NCI-H510A (cell line): Measurements from ENCODE around the gene MAB21L1.

Source experiments
- DNase-seq: peaks from one replicate; lab custom pipeline; 2025; lab: John Stamatoyannopoulos, UW

The MAB21L1 gene

DNA sequence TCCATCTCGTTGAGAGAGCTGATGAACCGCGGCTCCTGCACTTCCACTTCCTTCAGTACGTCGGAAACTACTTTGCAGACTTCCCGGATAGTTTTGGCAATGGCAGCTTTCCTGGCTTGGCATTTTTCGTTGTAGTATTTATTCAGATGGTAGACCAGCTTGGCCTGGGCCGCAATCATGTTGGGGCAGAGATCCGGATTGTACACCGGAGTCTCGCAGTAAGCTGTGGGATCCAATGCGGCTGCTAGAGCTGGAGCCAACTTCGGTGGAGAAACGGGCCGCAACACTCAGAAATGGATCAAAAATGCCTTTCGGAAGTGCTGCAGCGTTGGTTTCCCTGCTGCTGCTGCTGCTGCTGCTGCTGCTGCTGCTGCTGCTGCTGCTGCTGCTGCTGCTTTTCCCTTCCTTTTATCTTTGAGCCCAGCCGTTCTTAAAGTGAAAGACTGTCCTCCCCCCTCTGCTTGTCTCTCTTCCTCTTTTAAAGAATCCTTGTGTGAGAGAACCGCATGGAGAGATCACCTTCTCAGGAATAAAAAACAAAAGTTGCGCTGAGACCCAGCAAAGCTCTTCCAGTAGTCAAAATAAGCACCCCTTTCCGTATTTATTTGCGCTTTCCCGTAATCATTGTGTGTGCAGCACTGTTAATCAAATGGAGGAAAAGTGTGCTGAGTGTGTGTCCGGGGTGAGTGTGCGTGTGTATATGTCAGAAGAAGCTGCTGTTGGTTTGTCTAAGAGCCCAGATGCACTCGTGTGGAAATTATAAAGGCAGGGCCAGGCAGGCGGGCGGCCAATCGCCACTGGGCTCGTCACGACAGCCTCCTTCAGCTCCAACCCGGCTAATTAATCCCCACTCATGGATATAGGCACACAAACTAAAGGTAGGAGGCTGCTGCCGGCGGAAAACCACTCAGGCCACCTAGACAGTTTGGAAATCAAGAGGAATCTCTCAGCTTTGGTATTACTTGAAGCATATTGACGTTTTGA, at the start of gene MAB21L1:
MAB21L1 (minus strand) TSS at position 730 of the 984 bp plus-strand sequence; CDS start at position 179, 551 bp downstream.
- peak; percentile 37 for DNase-seq

DNA sequence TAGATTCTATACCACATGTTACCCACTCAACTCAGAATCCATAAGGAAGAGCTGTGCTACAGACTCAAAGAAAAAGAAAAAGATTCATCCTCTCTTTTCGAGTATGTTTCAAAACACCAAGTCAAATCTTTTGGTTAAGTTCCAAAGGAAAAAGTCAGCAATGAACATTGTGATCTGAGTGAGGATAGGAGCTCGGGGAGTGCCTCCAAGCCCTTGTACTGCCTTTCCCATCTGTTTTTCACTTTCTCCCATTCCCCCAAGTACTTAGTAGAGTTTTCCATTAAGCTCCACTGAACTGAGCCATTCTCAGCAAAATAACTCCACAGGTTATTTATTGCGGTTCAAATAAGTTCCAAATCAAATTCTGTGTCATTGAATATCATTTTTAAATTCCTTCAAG, 47.7 kb upstream of the MAB21L1 start:
- DNase-seq, result no peak

DNA sequence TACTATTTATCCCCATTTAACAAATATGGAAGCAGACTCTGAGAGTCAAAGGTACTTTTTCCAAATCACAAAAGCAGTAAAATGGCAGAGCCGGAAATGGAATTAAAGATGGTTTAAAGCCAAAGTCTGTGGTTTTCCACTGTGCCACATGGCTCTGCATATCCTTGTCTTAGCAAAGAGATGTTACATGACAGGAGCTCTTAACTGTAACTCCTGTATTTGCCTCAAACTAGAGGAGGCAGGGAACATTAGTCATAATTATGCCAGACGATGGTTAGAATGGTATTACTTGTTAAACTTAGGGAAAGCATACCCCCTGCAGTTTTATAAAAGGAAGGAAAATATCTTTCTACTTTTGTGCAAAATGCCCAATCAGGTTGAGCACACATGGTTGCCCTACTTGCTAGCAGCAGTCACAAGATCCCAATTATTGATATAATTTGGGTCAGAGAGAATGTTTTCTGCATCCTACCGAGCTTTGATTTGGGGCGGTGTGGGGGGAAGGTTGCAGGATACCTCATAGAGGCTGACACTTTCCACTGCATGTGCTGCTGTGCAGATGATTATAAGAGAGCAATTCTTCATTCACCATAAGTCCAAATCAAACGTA, 42.0 kb upstream of the MAB21L1 start:
- DNase-seq, result no peak

DNA sequence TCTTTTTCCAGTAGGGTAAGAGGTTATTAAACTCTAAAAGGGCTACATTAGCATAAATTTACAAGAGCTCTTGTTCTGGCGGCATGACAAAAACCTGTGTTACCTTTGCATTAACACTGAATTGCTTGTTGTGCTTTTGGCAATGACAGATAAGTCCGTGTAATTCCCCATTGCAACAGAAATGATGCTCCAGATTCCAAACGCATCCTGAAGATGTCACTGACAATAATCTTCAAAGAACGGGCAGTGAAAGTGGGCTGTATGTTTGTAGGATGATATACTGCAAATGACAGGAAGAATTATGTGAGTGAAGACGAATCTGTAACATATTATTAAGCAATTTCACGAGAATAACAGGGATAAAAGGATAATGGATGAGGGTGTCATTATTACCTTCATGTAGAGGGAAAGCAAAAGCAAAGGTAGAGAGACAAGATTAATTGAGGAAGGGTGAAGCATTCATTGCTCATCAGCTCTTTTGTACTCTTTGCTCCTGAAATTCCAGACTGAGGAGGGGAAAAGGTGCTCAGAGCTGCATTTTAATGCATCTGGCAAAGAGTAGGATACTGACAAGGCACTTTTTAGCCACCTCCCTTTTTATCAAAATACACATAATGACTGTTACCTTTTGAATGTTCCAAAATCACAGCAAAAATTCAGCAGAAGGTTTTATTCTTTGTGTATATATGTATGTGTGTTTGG, 38.5 kb upstream of the MAB21L1 start:
- DNase-seq, result no peak

DNA sequence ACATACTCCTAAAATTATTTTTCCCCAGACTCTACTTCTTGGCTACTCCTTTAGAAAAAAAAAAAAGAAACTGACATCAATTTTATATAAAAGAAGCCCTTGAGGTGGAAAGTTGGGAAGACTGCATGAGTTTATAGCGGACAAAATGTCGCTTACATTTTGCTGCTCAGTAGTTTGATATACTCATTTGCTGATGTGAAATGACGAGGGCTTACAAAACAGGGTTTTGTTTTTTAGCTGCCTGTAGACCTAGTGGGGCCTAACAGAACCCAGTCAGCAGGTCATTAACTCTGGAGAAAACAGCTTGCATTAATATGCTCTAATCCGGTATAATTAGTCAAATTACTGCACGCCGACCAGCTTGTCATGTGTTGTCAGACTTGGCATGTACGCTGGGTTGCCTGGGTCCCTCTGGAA, 37.6 kb upstream of the MAB21L1 start:
- DNase-seq, result no peak

DNA sequence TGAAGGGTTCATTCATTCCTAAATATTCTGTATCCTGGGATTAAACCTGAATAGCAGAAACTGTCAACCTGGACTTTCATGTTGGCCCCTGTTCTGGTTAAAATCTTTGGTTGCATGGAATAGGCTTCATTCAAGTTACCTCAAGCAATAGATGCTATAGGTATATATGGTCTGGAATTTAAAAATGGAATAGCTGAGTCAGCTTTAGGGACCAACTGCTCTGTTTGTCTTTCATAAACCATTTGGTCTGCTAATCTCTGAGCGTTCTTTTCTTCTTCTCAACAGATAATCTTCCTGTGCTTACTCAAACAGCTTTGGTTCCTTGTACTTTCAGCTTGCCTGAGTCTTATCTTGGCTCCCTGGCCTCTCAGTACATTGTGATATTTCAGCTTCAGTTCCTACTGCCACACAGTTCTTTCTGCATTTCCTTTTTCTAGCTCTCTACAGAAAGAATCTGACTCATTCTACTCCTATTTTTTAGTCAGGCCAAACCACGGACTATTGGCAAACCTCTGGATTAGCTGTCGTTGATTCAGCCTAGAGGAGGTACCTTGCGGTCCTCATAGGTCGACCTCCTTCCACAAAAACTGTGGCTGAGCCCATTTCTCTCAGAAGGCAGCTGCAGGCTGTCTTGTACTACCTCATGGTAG, 35.9 kb upstream of the MAB21L1 start:
- no peak for DNase-seq

DNA sequence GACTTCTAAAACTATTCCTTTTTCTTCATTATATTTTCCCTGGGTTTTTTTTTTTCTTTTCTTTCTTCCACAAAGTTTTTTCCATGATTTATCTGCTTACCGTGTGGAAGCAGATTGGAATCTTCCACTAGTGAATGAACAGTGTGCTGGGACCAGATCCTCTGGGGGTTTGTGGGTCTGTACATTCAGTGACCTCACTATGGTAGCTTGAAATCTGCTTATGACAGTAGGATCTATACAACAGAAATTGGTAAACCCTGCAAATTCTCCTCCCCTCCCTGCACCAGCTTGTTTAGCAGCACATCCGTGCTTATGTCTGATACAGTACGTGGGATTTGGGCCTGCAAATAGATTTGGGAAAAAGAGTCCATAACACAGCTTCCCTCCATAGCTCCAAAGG, 26.0 kb upstream of the MAB21L1 start:
- no peak for DNase-seq

DNA sequence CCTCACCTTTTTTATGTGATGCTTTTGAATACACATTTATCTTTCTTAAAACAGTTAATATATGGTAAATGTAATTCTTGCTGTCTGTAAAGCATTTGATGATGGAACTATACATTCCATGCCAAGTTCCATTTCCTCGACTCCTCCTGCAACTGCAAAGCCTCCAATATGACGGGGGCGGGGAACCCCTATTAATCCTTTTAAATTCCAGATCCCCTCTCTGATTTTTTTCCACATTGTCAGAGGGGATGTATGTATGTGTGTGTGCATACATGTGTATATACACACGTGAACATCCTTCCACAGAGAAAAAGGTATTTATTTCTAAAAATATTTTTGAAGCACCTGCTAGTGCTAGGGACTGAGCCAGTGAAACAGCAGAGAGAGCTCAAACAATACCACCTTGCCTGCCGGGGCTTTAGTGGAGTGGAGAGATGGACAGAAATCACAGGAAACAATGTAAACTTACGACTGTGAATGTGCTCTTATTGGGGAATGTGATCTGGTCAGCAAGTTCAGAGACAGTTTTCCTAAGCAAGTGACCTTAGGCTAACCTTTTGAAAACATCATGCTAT, 25.3 kb upstream of the MAB21L1 start:
- DNase-seq, result no peak

DNA sequence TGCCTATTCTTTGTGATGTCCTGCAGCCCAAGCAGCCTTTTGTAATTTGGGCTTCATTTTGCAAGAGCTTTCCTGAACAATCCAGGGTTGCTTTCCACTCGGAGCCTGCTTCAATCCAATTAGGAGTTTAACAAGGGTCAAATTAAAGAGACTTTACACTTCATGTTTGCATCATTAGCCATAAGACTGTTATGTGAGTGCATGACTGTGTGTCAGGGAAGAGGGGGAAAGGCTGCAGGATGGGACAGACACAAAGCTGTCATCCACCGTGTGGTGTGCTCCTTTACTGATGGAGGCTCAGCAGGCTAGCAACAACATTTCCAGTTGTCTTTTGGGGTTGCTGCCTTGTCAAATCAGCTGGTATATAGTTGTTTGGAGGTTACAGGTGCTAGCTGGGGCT, 23.7 kb upstream of the MAB21L1 start:
- no peak for DNase-seq

DNA sequence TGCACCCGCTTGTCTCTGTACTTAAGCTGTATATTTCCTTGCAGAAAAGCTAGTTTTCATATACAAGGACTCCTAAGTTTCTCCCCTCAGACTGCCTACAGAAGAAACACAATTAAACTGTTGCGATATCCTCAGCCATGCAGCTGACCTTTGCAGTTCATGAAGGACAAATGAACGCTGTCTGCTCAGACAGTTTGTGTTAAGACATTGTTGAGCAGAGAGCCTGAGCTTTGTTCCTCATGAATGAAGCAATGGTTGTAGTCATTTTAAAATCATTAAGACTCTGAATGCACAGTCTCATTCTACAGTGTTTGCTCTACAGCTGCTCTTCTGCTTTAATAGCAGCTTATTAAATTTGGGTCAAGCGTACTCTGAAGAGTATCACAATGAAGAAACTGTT, 23.2 kb upstream of the MAB21L1 start:
- no peak for DNase-seq

DNA sequence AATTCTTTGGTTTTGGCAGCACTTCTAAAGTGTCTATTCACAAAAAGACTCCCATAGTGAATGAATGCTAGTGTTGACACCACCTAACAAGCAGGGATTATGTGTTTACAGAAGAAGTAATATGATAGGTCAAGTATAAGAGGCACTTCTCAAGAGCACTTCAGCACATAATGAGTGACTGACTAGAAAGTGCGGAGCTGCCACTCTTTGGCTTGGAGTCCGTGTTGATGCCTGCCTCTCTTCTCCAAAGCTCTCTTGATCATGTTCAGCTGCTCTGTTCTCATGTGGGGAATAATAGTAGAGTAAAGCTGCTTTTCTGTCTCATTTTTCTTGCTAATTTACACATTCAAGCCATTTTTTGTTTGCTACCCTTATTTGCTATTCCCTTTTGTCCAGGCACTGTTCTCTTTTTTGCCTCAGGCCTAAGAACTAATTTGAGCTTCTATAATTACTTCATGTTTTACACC, 22.7 kb upstream of the MAB21L1 start:
- peak; percentile 71 for DNase-seq

DNA sequence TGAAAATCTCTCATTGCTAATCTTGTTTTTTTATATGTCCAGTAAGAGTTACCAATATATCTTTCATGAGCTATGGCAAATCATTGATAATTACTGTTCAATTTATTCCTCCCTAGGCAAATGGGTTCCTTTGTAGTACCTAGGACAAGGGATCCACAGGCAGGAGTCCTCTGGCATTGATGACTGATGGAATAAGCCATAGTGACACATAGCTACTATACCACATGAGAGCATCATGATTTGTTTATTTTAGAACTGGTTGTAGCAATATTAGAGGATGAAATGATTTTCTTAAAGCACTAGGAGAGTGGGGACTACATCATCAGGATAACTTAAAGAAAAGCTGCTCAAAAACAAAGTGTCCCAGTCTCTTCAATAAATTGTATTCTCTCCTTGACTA, 21.7 kb upstream of the MAB21L1 start:
- DNase-seq, result no peak

DNA sequence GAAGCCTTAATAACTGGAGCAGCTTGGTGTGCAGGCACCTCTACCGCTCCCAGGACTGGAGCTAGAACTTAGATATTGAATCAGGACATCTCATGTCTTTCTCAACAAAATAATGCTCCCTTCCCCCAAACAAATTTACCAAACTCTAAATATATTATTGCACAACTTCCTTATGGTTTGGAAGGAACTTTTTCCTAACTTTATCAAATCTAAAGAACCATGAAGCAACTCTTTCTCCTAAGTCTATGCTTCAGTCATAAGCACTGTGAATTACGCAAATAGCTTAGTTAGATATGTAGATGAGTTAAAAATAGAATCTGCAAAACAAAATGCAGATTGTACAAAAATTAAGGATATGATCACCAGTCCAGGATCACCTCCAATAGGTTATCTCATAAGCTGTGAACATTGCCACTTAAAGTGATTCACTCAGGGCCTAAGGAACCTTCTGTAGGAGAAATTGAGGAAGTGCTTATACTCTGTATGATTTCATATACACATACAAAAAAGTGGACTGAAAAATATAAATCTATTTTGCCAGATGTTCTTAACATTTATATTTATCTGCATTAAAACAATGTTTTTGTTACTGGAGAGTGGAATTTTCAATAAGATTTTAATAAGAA, 20.4 kb upstream of the MAB21L1 start:
- no peak for DNase-seq

DNA sequence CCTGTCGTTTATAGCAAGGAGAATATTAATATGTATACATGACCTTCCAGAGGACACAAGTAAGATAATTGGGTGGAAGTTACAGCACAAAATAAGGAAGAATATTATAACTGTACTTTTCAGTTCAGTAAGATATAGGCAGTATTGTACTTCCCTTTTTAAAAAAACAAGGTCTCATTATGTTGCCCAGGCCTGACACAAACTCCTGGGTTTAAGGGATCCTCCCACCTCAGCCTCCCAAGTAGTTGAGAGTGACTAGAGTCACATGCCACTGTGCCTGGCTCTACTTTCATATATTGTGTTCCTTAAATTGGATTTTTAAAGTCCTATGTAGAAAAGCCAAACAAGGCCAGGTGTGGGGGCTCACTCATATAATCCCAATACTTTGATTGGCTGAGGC, 19.5 kb upstream of the MAB21L1 start:
- no peak for DNase-seq

DNA sequence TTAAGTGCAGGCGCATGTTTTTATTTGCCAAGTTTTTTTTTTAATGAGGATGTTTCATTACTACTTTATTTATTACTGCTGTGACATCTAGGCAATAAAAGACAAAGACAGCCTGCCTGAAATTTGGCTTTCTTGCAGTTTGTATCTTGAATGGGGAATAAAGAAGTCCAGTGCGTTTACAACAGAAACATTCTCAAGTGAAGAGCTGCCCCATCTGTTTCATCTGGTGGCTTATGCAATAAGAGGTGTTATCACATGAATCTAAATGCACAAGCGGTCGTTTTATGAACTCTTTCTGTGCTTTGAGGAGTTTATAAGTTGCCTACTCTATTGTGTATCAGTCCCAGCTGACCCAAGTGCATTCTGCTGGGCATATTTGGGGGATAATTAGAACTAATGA, 12.6 kb upstream of the MAB21L1 start:
- DNase-seq, result no peak

DNA sequence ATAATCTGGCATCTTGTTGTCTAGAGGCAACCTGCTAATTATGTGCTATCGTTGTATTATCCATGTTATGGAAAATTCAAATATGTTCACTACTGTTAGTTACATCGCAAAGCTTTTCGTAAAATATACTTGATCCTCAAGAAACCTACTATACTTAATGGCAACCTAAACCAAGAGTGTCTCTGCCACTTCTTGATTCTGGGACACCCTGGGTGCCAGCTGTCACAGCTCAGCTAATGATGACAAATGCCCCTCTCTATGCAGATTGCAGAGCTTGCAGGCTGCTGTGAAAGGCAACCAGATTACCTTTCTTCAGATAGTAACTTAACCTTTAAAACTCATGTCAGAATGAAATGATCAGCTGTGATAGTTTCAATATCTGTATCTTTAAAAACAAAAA, 8.9 kb upstream of the MAB21L1 start:
- DNase-seq, result no peak

DNA sequence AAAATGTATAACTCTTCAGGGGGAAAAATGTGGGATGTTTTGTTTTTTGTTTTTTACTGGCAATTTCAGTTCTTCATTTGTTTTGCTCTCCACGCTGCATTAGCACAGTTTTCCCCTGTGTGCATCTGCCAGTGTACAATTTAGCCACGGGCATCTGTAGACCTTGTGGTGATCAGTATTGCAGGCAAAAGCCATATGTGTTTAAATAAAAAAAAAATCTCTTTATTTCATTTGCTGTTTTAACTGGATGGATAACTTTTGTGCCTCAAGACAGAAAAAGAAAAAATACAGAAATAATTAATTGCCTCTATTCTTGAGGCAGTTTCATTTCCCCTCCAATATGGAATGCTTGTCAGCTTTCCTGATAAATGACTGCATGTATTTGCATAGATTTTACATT, 7.9 kb upstream of the MAB21L1 start:
- DNase-seq, result no peak

DNA sequence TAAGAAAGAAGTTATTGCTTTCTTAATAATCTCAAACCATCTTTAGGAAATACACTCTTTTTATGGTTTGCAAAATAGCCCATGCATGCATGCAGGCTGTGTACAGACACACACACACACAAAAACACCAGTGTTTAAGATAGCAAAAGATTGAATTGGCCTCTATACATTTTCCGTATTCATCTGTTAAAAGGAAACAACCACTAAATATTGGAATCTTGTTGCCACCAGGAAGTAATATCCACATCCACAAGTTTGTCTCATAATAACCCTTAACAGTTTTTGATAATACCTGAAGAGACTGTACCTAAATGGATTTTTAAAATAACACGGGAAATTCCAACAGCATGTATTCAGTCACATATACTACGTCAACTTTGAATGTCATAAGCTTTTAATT, 7.3 kb upstream of the MAB21L1 start:
- no peak for DNase-seq

DNA sequence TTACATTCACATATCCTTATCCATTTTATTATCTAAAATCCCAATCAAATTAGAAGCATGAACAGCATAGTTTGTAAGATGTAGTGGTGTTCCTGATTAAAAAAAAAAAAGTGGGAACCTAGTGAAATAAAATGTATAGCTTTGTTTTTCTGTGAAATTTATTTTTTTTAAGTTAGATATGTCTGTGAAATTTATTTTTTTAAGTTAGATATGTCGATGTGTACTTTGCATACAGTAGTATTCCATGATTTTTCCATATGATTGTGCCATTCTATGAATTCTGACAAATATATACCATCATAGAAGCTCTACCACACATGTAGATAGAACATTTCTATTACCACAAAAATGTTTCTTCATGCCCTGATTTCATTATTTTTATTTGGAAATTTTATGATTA, 6.0 kb upstream of the MAB21L1 start:
- no peak for DNase-seq

DNA sequence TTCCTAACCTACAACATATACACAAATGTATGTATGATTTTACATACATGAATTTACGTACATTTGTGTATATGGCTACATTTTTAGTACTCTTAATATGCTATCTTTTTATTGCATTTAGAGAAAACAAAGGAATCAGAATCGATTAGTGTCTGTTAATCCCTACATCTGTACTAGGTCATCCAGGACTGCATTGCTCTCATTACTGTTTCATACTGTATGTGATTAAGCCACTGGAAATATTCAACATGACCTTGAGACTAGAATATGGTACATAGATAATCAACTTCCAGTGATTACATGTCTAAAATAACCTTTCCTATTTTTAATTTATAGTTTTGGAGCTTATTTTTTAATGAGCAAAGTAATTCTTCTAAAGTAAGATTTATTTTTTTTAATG, 5.3 kb upstream of the MAB21L1 start:
- no peak for DNase-seq

DNA sequence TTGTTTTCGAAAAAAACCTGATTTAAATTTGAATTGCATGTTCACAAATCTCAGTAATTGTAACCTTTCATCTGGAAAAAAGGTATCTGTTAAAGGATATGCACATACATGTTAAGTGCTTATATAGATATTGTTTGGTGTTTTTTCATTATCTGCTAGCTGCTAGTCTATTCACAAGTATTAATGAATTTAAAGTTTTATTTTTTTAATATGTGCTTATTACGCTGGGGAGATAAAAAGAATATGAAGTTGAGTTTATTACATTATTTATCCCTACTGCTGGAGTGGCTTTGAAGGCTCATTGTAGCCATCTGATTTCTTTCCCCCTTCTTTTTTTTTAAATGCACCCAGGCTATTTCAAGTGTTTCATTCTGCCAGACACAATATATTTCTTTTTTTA, 3.9 kb upstream of the MAB21L1 start:
- DNase-seq, result no peak
